ENCODE results near the gene BOK. TPM values are rescaled to one million over a fixed set of nuclear protein-coding genes. Genes with fewer than 3 reads are reported as not detected.

BOK gene
- total and polyA plus RNA-seq, 2 of the 13 experiments (the other 11 are each of a cell fraction or from before 2014, with no cell fraction given) = 35.5 to 39.2 TPM

- no peak for FAIRE-seq
- Histone ChIP-seq H3K4me3 (replicated peaks in 1 of 3; ENCODE audit: insufficient read depth in 1 of 3, low read depth in 2 of 3, low read length in 3 of 3) (no peak overlapping the region), H3K9ac (ENCODE audit: insufficient read depth, low read depth, low read length) (no peak overlapping the region), H3K27ac (ENCODE audit: extremely low read length, insufficient read depth, low read length) (no peak overlapping the region), H3K9me3 (ENCODE audit: low read length) (no peaks in the 10 kb centered on the region), H3K79me2 (ENCODE audit: insufficient read depth, low read length) (no peaks in the 10 kb centered on the region), H3K36me3 (replicated peaks in 1 of 2; ENCODE audit: control insufficient read depth in 1 of 2, insufficient read depth in 2 of 2, low read length in 2 of 2) (peaks cover 6 to 33% of the 10 kb centered on the region in 2 experiments; a peak in 4 of 5 replicates), H2AFZ (ENCODE audit: low read length) (no peak overlapping the region), H3K27me3 (ENCODE audit: control insufficient read depth in 1 of 2, insufficient read depth in 2 of 2, low read length in 2 of 2) (no peaks in the 10 kb centered on the region), H4K20me1 (ENCODE audit: insufficient read depth, low read length) (peaks cover 9% of the 10 kb centered on the region; the same call in 1 of the 2 replicates), H3K4me1 (ENCODE audit: insufficient read depth, low read length) (peaks cover 7% of the 10 kb centered on the region), H3K4me2 (ENCODE audit: low read depth, low read length) (no peak overlapping the region)
- in situ Hi-C loops (cut with HindIII; ENCODE audit: extremely low pct_ligation_motif_present, low pct_unique_long_range_greater_than_20kb) = no loop called here
- intact Hi-C loops (cut with micrococcal nuclease; ENCODE audit: unreplicated experiment) = no loop called here
- ATAC-seq = no peak
- ChIA-PET CTCF (ENCODE audit: low intra/inter-chr PET ratio, low total read pairs) (no interaction called here), POLR2A (no interaction called here)
- 100% methylated on average over 3 of the region's 4 CpGs for WGBS (ENCODE audit: low lambda C conversion rate)
- DNase-seq (ENCODE audit: low spot score) = no peak
- no TSS peak for BruUV-seq (replicated peaks)
- TF ChIP-seq PREB (CRISPR knock-in tag; IDR thresholded peaks at IDR 0.05) (no peak), FOXJ3 (CRISPR knock-in tag; IDR thresholded peaks at IDR 0.05; ENCODE audit: borderline replicate concordance) (no peak), ZHX1 (CRISPR knock-in tag; IDR thresholded peaks at IDR 0.05; ENCODE audit: low read depth) (no peak), CHD2 (IDR thresholded peaks at IDR 0.05; ENCODE audit: low read depth, low read length) (no peak), ELF1 (CRISPR knock-in tag; IDR thresholded peaks at IDR 0.05) (no peak), ZNF317 (CRISPR knock-in tag; IDR thresholded peaks at IDR 0.05) (no peak), ZNF124 (CRISPR knock-in tag; IDR thresholded peaks at IDR 0.05) (no peak), FOXC1 (CRISPR knock-in tag; IDR thresholded peaks at IDR 0.05; ENCODE audit: borderline replicate concordance) (no peak), PATZ1 (CRISPR knock-in tag; IDR thresholded peaks at IDR 0.05) (no peak), KLF12 (CRISPR knock-in tag; IDR thresholded peaks at IDR 0.05; ENCODE audit: borderline replicate concordance) (no peak), GABPA (IDR thresholded peaks at IDR 0.05; ENCODE audit: low read depth, low read length) (no peak), GABPA (CRISPR knock-in tag; IDR thresholded peaks at IDR 0.05; ENCODE audit: low read depth) (no peak)
These were observed 10.2 kb downstream of the BOK start for GRCh38 chr2:241568726-241569125.
